ENCODE measurements around the gene NAA11.

Gene NAA11

GRCh38 chr4:79340568-79340967 lies 14.7 kb upstream of the NAA11 start:
- H3K27me3 Mint-ChIP-seq (ENCODE audit: low read depth), result no peaks in the 10 kb centered on the region
- no peak overlapping the region for H3K27ac Mint-ChIP-seq
- H3K4me3 Mint-ChIP-seq, result no peak overlapping the region
- H3K4me1 Mint-ChIP-seq, result no peaks in the 10 kb centered on the region
- peaks cover 30% of the 10 kb centered on the region for H3K9me3 Mint-ChIP-seq
- TF ChIP-seq CTCF (IDR thresholded peaks at IDR 0.05; ENCODE audit: unreplicated experiment in 3 of 3), result no peak
- no peaks in the 10 kb centered on the region for H3K36me3 Mint-ChIP-seq (ENCODE audit: low read depth)

- H3K27me3 Mint-ChIP-seq (ENCODE audit: low read depth), result no peaks in the 10 kb centered on the region
- no peak overlapping the region for H3K27ac Mint-ChIP-seq
- no peak for TF ChIP-seq CTCF (IDR thresholded peaks at IDR 0.05; ENCODE audit: unreplicated experiment in 3 of 3)
- no peaks in the 10 kb centered on the region for H3K4me1 Mint-ChIP-seq
- no peaks in the 10 kb centered on the region for H3K36me3 Mint-ChIP-seq (ENCODE audit: low read depth)
- H3K9me3 Mint-ChIP-seq, result peaks cover 18% of the 10 kb centered on the region
- no peak overlapping the region for H3K4me3 Mint-ChIP-seq
Measured at GRCh38 chr4:79338148-79338547, 12.3 kb upstream of the NAA11 start.

GRCh38 chr4:79334783-79335182 lies 8.9 kb upstream of the NAA11 start:
- Mint-ChIP-seq H3K4me3 (no peak overlapping the region), H3K4me1 (no peaks in the 10 kb centered on the region), H3K27me3 (ENCODE audit: low read depth) (peaks cover under 1% of the 10 kb centered on the region), H3K36me3 (ENCODE audit: low read depth) (no peaks in the 10 kb centered on the region), H3K27ac (no peak overlapping the region), H3K9me3 (no peaks in the 10 kb centered on the region)
- no peak for TF ChIP-seq CTCF (IDR thresholded peaks at IDR 0.05; ENCODE audit: unreplicated experiment in 3 of 3)

GRCh38 chr4:79334341-79334740 lies 8.5 kb upstream of the NAA11 start:
- Mint-ChIP-seq H3K4me1 (no peaks in the 10 kb centered on the region), H3K36me3 (ENCODE audit: low read depth) (no peaks in the 10 kb centered on the region), H3K9me3 (no peaks in the 10 kb centered on the region), H3K27ac (no peak overlapping the region), H3K4me3 (no peak overlapping the region), H3K27me3 (ENCODE audit: low read depth) (peaks cover 4% of the 10 kb centered on the region)
- TF ChIP-seq CTCF (IDR thresholded peaks at IDR 0.05; ENCODE audit: unreplicated experiment in 3 of 3), result no peak

- Mint-ChIP-seq H3K27me3 (ENCODE audit: low read depth) (peaks cover 4% of the 10 kb centered on the region), H3K4me1 (no peaks in the 10 kb centered on the region), H3K4me3 (no peak overlapping the region), H3K9me3 (no peaks in the 10 kb centered on the region), H3K36me3 (ENCODE audit: low read depth) (no peaks in the 10 kb centered on the region), H3K27ac (peak overlapping the region; percentile 17 to 26 (median 19))
- TF ChIP-seq CTCF (IDR thresholded peaks at IDR 0.05; ENCODE audit: unreplicated experiment in 3 of 3), result no peak
Measured at GRCh38 chr4:79331126-79331876, 5.4 kb upstream of the NAA11 start.

- no peaks in the 10 kb centered on the region for H3K36me3 Mint-ChIP-seq (ENCODE audit: low read depth)
- no peaks in the 10 kb centered on the region for H3K9me3 Mint-ChIP-seq
- H3K4me1 Mint-ChIP-seq, result no peaks in the 10 kb centered on the region
- H3K4me3 Mint-ChIP-seq, result no peak overlapping the region
- H3K27ac Mint-ChIP-seq, result peak overlapping the region in 2 of 3 experiments; percentile 17 to 19
- H3K27me3 Mint-ChIP-seq (ENCODE audit: low read depth), result peaks cover 4% of the 10 kb centered on the region
- TF ChIP-seq CTCF (IDR thresholded peaks at IDR 0.05; ENCODE audit: unreplicated experiment in 3 of 3), result no peak
Measured at GRCh38 chr4:79330720-79331119, 4.9 kb upstream of the NAA11 start.

Measured in nephron (organoid).